DND-41 (cell line): ENCODE results near the gene ERCC1.

Experiments
- CTCF ChIP-seq: IDR thresholded peaks from 2 replicates; pipeline ENCODE4 v1.5.1; 2012; ENCODE audit warnings: borderline replicate concordance, low read length, moderate library complexity, mild to moderate bottlenecking; ENCODE audit not compliant: poor library complexity, severe bottlenecking; ENCODE audit errors: extremely low read depth
- EZH2 ChIP-seq: IDR thresholded peaks from 3 replicates; pipeline ENCODE4 v1.6.1; 2012; ENCODE audit warnings: borderline replicate concordance, low read depth, mild to moderate bottlenecking, moderate library complexity, low read length, inconsistent platforms; ENCODE audit not compliant: severe bottlenecking

- TF ChIP-seq CTCF, result no peak
- TF ChIP-seq EZH2, result no peak
These were observed 40.6 kb upstream of the ERCC1 start for GRCh38 chr19:45464274-45464673.
